ENCODE data around the gene CEP112. TPM values are rescaled to one million over a fixed set of nuclear protein-coding genes. Genes with fewer than 3 reads are reported as not detected.

The CEP112 gene
- total and polyA plus RNA-seq, 2 of the 13 experiments (the other 11 are each of a cell fraction or from before 2014, with no cell fraction given), result 1.2 to 3.4 TPM

DNA sequence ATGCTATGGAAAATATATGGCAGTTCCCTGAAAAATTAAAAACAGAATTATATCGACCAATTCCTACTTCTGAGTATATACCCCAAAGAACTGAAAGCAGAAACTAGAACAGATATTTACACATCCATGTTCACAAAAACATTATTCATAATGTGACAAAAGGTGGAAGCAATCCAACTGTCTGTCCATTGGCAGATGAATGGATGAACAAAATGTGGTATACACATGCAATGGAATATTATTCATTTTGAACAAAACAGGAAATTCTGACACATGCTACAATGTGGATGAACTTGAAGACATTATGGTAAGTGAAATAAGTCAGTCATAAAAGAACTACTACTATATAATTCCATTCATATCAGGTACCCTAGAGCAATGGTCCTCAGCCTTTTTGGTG, 367.0 kb downstream of the CEP112 start:
- Histone ChIP-seq H3K27me3 (ENCODE audit: control insufficient read depth in 1 of 2, insufficient read depth in 2 of 2, low read length in 2 of 2) (no peaks in the 10 kb centered on the region; a peak in 1 of 5 replicates), H3K4me1 (ENCODE audit: insufficient read depth, low read length) (no peaks in the 10 kb centered on the region), H2AFZ (ENCODE audit: low read length) (no peak overlapping the region), H3K79me2 (ENCODE audit: insufficient read depth, low read length) (no peaks in the 10 kb centered on the region), H3K9me3 (ENCODE audit: low read length) (no peaks in the 10 kb centered on the region), H4K20me1 (ENCODE audit: insufficient read depth, low read length) (no peaks in the 10 kb centered on the region), H3K9ac (ENCODE audit: insufficient read depth, low read depth, low read length) (no peak overlapping the region), H3K27ac (ENCODE audit: extremely low read length, insufficient read depth, low read length) (no peak overlapping the region), H3K4me2 (ENCODE audit: low read depth, low read length) (no peak overlapping the region), H3K4me3 (replicated peaks in 1 of 3; ENCODE audit: insufficient read depth in 1 of 3, low read depth in 2 of 3, low read length in 3 of 3) (no peak overlapping the region), H3K36me3 (replicated peaks in 1 of 2; ENCODE audit: control insufficient read depth in 1 of 2, insufficient read depth in 2 of 2, low read length in 2 of 2) (no peaks in the 10 kb centered on the region)
- CTCF ChIA-PET (ENCODE audit: low intra/inter-chr PET ratio, low total read pairs), result no interaction called here
- DNase-seq (ENCODE audit: low spot score), result no peak
- ATAC-seq, result no peak
- no peak for TF ChIP-seq STAT6 (CRISPR knock-in tag; IDR thresholded peaks at IDR 0.05; ENCODE audit: borderline replicate concordance)
- no peak for TF ChIP-seq ZNF766 (CRISPR knock-in tag; IDR thresholded peaks at IDR 0.05; ENCODE audit: borderline replicate concordance)
- TF ChIP-seq ZNF484 (CRISPR knock-in tag; IDR thresholded peaks at IDR 0.05; ENCODE audit: borderline replicate concordance, low read depth), result no peak
- TF ChIP-seq RERE (CRISPR knock-in tag; IDR thresholded peaks at IDR 0.05; ENCODE audit: low read depth), result no peak
- no peak for TF ChIP-seq ZNF713 (CRISPR knock-in tag; IDR thresholded peaks at IDR 0.05)
- no peak for TF ChIP-seq ATF7 (IDR thresholded peaks at IDR 0.05)
- no peak for TF ChIP-seq ATF7 (CRISPR knock-in tag; IDR thresholded peaks at IDR 0.05)
- no peak for TF ChIP-seq NRL (CRISPR knock-in tag; IDR thresholded peaks at IDR 0.05; ENCODE audit: borderline replicate concordance)
- no peak for TF ChIP-seq PHB2 (IDR thresholded peaks at IDR 0.05; ENCODE audit: partially characterized antibody)
- POLR2A ChIA-PET, result no interaction called here
- in situ Hi-C loops (cut with HindIII; ENCODE audit: extremely low pct_ligation_motif_present, low pct_unique_long_range_greater_than_20kb), result no loop called here
- no TSS peak for BruUV-seq (replicated peaks)
- 4% methylated on average over 1 of the region's 1 CpG for WGBS (ENCODE audit: low lambda C conversion rate)
- intact Hi-C loops (cut with micrococcal nuclease; ENCODE audit: unreplicated experiment), result no loop called here
- FAIRE-seq, result no peak

All from HepG2 (cell line).